Muscle of leg (tissue), 11 donors: ENCODE data around the gene FBXL15. TPM values are rescaled to one million over a fixed set of nuclear protein-coding genes. Genes with fewer than 3 reads are reported as not detected.

Experiments
- DNase-seq: peaks from one replicate; pipeline ENCODE4 v3.0.0; 2013
- H3K27ac ChIP-seq: one replicate; pipeline ENCODE4 v1.5.1; 2013; ENCODE audit warnings: mild to moderate bottlenecking, low read length, control low read depth
- H3K27me3 ChIP-seq: one replicate; pipeline ENCODE4 v1.6.1; 2013; ENCODE audit warnings: low read length; ENCODE audit not compliant: control insufficient read depth, insufficient read depth
- H3K36me3 ChIP-seq: one replicate; pipeline ENCODE4 v1.6.1; 2013; ENCODE audit warnings: low read length; ENCODE audit not compliant: control insufficient read depth, insufficient read depth
- H3K4me1 ChIP-seq: one replicate; pipeline ENCODE4 v1.6.1; 2013; ENCODE audit warnings: low read length; ENCODE audit not compliant: control insufficient read depth, insufficient read depth
- H3K4me3 ChIP-seq: one replicate; pipeline ENCODE4 v1.5.1; 2013; ENCODE audit warnings: low read length, control low read depth
- H3K9me3 ChIP-seq: replicated peaks from 2 replicates; pipeline ENCODE4 v1.6.1; 2013; ENCODE audit warnings: low read depth, low read length; ENCODE audit not compliant: control insufficient read depth
- WGBS: methylation state at CpG from one replicate; pipeline ENCODE4 v1.1.5; 2013; ENCODE audit warnings: missing lambda C conversion rate; ENCODE audit not compliant: insufficient coverage; 5-methylcytosine and 5-hydroxymethylcytosine counted together
- polyA plus RNA-seq, 8 donors: library from polyadenylated mRNA; unstranded; fragments of 120-200 nt; gene quantifications; one replicate each; pipeline versions ENCODE4 v1.2.1 to v1.2.3, GENCODE V29; 2013; ENCODE audit warnings: inconsistent platforms in 1 of 8, low replicate concordance in 1 of 8; ENCODE audit not compliant: insufficient read length in 8 of 8, insufficient read depth in 1 of 8
- total RNA-seq: library from RNA; stranded (reverse); fragments of 120-200 nt; gene quantifications from one replicate; pipeline ENCODE4 v1.2.4, GENCODE V29; 2013

Gene FBXL15
- total and polyA plus RNA-seq, 9 donors: 5.3 to 9.7 (median 7.3) TPM

- no peaks in the 10 kb centered on the region for H3K9me3 ChIP-seq
- DNase-seq: no peak
- no peak overlapping the region for H3K27ac ChIP-seq
- H3K4me3 ChIP-seq: no peak overlapping the region
- no peaks in the 10 kb centered on the region for H3K36me3 ChIP-seq
- H3K4me1 ChIP-seq: no peaks in the 10 kb centered on the region
- H3K27me3 ChIP-seq: no peaks in the 10 kb centered on the region
- 89% methylated on average over 31 of the region's 36 CpGs for WGBS
Measured at GRCh38 chr10:102470579-102471546, 50.2 kb downstream of the FBXL15 start.

Other genes with a start within 250 kb of the FBXL15 start
- gene ELOVL3, start 194.5 kb upstream of the FBXL15 start, total RNA-seq: 0.35 TPM
- 1 to 10 TPM in 1 of 8 donors, under 1 TPM in 7; 0.46 to 1.1 (median 0.60) TPM for gene ELOVL3, start 194.5 kb upstream of the FBXL15 start, polyA plus RNA-seq
- 12.5 TPM for gene PITX3, start 179.3 kb upstream of the FBXL15 start, total RNA-seq
- 10 to 100 TPM; 15.8 to 27.1 (median 19.5) TPM for gene PITX3, start 179.3 kb upstream of the FBXL15 start, polyA plus RNA-seq
- gene GBF1, start 175.3 kb upstream of the FBXL15 start, total RNA-seq: 27.2 TPM
- gene GBF1, start 175.3 kb upstream of the FBXL15 start, polyA plus RNA-seq: 10 to 100 TPM; 40.8 to 54.6 (median 46.1) TPM
- 13.2 TPM for gene NFKB2, start 25.1 kb upstream of the FBXL15 start, total RNA-seq
- gene NFKB2, start 25.1 kb upstream of the FBXL15 start, polyA plus RNA-seq: 10 to 100 TPM; 14.2 to 21.2 (median 16.9) TPM
- gene PSD, start 2.1 kb upstream of the FBXL15 start, total RNA-seq: 6.1 TPM
- gene PSD, start 2.1 kb upstream of the FBXL15 start, polyA plus RNA-seq: 10 to 100 TPM in 2 of 8 donors, 1 to 10 TPM in 6; 6.4 to 11.0 (median 7.2) TPM
- 44.9 TPM for gene CUEDC2, start 11.7 kb downstream of the FBXL15 start, total RNA-seq
- gene CUEDC2, start 11.7 kb downstream of the FBXL15 start, polyA plus RNA-seq: 10 to 100 TPM; 55.4 to 65.3 (median 62.4) TPM
- gene C10orf95, start 30.7 kb downstream of the FBXL15 start, total RNA-seq: not detected
- under 1 TPM in 7 of 8 donors, not detected in 1; 0.14 to 0.41 (median 0.27) TPM for gene C10orf95, start 30.7 kb downstream of the FBXL15 start, polyA plus RNA-seq
- gene ACTR1A, start 81.9 kb downstream of the FBXL15 start, total RNA-seq: 64.4 TPM
- 10 to 100 TPM; 72.5 to 85.5 (median 80.2) TPM for gene ACTR1A, start 81.9 kb downstream of the FBXL15 start, polyA plus RNA-seq
- gene SUFU, start 83.1 kb downstream of the FBXL15 start, total RNA-seq: 5.1 TPM
- gene SUFU, start 83.1 kb downstream of the FBXL15 start, polyA plus RNA-seq: 10 to 100 TPM; 10.6 to 21.5 (median 17.4) TPM
- 35.2 TPM for gene TRIM8, start 223.6 kb downstream of the FBXL15 start, total RNA-seq
- gene TRIM8, start 223.6 kb downstream of the FBXL15 start, polyA plus RNA-seq: 10 to 100 TPM; 71.1 to 96.6 (median 80.3) TPM